HepG2 (cell line): Measurements from ENCODE around the gene KIAA0930. TPM values are rescaled to one million over a fixed set of nuclear protein-coding genes. Genes with fewer than 3 reads are reported as not detected.
A peak's percentile ranks its signal among the peaks of the same experiment; 100 is the strongest.

Source experiments
- ARNT ChIP-seq: fragments of 450-650 bp; IDR thresholded peaks from 2 replicates; pipeline ENCODE4 v1.6.1; 2017
- CSRNP1 ChIP-seq: sonication (generic); formaldehyde crosslinking; IDR thresholded peaks from 2 replicates; pipeline ENCODE4 v1.8.1; 2023; ENCODE audit warnings: mild to moderate bottlenecking, missing genetic modification reagents
- CTCF ChIP-seq: sonication (generic); formaldehyde crosslinking; IDR thresholded peaks from 2 replicates; pipeline ENCODE4 v1.5.0; 2020; ENCODE audit warnings: mild to moderate bottlenecking, missing genetic modification reagents, moderate library complexity
- FOXK2 ChIP-seq: fragments of 450-650 bp; IDR thresholded peaks from 2 replicates; pipeline ENCODE4 v1.6.1; 2016
- GATAD2A ChIP-seq: IDR thresholded peaks from 2 replicates; pipeline ENCODE4 v1.6.1; 2016
- MXD4 ChIP-seq: IDR thresholded peaks from 2 replicates; pipeline ENCODE4 v1.6.1; 2016; ENCODE audit warnings: mild to moderate bottlenecking, missing biosample characterization, missing genetic modification reagents
- NPAS2 ChIP-seq: sonication (generic); formaldehyde crosslinking; IDR thresholded peaks from 2 replicates; pipeline ENCODE4 v1.8.0; 2022; ENCODE audit warnings: mild to moderate bottlenecking, missing genetic modification reagents, borderline replicate concordance
- TBX2 ChIP-seq: sonication (generic); formaldehyde crosslinking; IDR thresholded peaks from 2 replicates; pipeline ENCODE4 v1.5.0; 2020; ENCODE audit warnings: missing genetic modification reagents, mild to moderate bottlenecking, borderline replicate concordance
- TFE3 ChIP-seq: IDR thresholded peaks from 2 replicates; pipeline ENCODE4 v1.6.1; 2016
- ZFP36 ChIP-seq: fragments of 150-350 bp; IDR thresholded peaks from 2 replicates; pipeline ENCODE4 v1.6.1; 2018; ENCODE audit warnings: borderline replicate concordance, low read length, low read depth; ENCODE audit not compliant: partially characterized antibody
- ZNF263 ChIP-seq: sonication (generic); formaldehyde crosslinking; IDR thresholded peaks from 2 replicates; pipeline ENCODE4 v1.4.0; 2020; ENCODE audit warnings: missing genetic modification reagents
- ZNF687 ChIP-seq: sonication (generic); formaldehyde crosslinking; IDR thresholded peaks from 2 replicates; pipeline ENCODE4 v1.5.1; 2020; ENCODE audit warnings: mild to moderate bottlenecking, missing genetic modification reagents, moderate library complexity
- polyA plus RNA-seq, 8 experiments: library from polyadenylated mRNA; depleted of rRNA in 3 of 8; stranded (reverse) in 7 of 8; unstranded in 1 of 8; fragments of >200 nt; fragmentation: Illumina TruSeq in 4 of 8; extraction: Trizol in 4 of 8; gene quantifications; 2 replicates each; pipeline versions ENCODE4 v1.2.1 to v1.2.3, GENCODE V29; 2011 to 2016; ENCODE audit warnings: low read depth in 4 of 8, missing spikeins in 1 of 8, mixed read lengths in 1 of 8; ENCODE audit not compliant: insufficient read depth in 1 of 8
- total RNA-seq, 5 experiments: library from RNA; depleted of rRNA; stranded (reverse); fragments of >200 nt; fragmentation: Illumina TruSeq; extraction: Trizol; gene quantifications; 2 replicates each; pipeline ENCODE4 v1.2.3, GENCODE V29; 2016; ENCODE audit warnings: low read depth in 1 of 5

Gene KIAA0930
- total and polyA plus RNA-seq, 2 of the 13 experiments (the other 11 are each of a cell fraction or from before 2014, with no cell fraction given), result 27.0 to 38.2 TPM

- TF ChIP-seq CTCF (CRISPR knock-in tag), result peak; percentile 56
- no peak for TF ChIP-seq TBX2 (CRISPR knock-in tag)
- TF ChIP-seq ZNF687 (CRISPR knock-in tag), result peak; percentile 49; the same call in 1 of the 2 replicates
- no peak for TF ChIP-seq FOXK2
- no peak for TF ChIP-seq MXD4 (CRISPR knock-in tag)
- peak; percentile 67; the same call in 1 of the 2 replicates for TF ChIP-seq TFE3 (CRISPR knock-in tag)
- TF ChIP-seq NPAS2 (CRISPR knock-in tag), result no peak
- TF ChIP-seq ZNF263 (CRISPR knock-in tag), result peak; percentile 72
- TF ChIP-seq GATAD2A (CRISPR knock-in tag), result peak; percentile 17; the same call in 1 of the 2 replicates
- TF ChIP-seq CSRNP1 (CRISPR knock-in tag), result no peak
- TF ChIP-seq ARNT, result no peak
- TF ChIP-seq ZFP36, result no peak
Measured at GRCh38 chr22:45242778-45243191, 2.1 kb upstream of the KIAA0930 start (continued).
